HepG2 (cell line): Measurements from ENCODE around the gene CHCHD6. TPM values are rescaled to one million over a fixed set of nuclear protein-coding genes. Genes with fewer than 3 reads are reported as not detected.

ENCODE experiments used
- ATAC-seq: fragments of 200-7000 bp; cut with Tn5 transposase; 3 replicates; pipeline ENCODE4 v1.9.1; 2020; ENCODE audit warnings: mild to moderate bottlenecking, moderate library complexity
- BruUV-seq: library from RNA; stranded (reverse); fragments of 400-500 nt; replicated peaks from 2 replicates; lab custom pipeline; 2021; lab: Mats Ljungman, UMichigan
- CTCF ChIA-PET: fragments of 300-600 bp; formaldehyde crosslinking; extraction: SDS; loops from one replicate; lab custom pipeline; 2021; ENCODE audit warnings: low total read pairs, inconsistent platforms, low intra/inter-chr PET ratio; lab: Yijun Ruan, JAX
- POLR2A ChIA-PET: fragments of 350-600 bp; sonication (Branson Sonifier 250); formaldehyde crosslinking; loops from one replicate; lab custom pipeline; 2020; ENCODE audit warnings: antibody characterized with exemption, inconsistent platforms; lab: Yijun Ruan, JAX
- DNase-seq: peaks from one replicate; pipeline ENCODE4 v3.0.0-alpha.2; 2015; ENCODE audit warnings: low spot score
- FAIRE-seq: peaks from 3 replicates; lab custom pipeline; 2011; peaks lifted over from hg19 to GRCh38; lab: Jason Lieb, UNC
- H2AFZ ChIP-seq: one replicate; pipeline ENCODE4 v1.6.1; 2011; ENCODE audit warnings: low read length, inconsistent platforms
- H3K27ac ChIP-seq: fragments of 300-600 bp; 3 replicates; pipeline ENCODE4 v1.8.0; 2011; ENCODE audit warnings: mixed run types, mild to moderate bottlenecking, mixed read lengths, low read length, inconsistent platforms; ENCODE audit not compliant: insufficient read depth; ENCODE audit errors: extremely low read length
- H3K27me3 ChIP-seq, 2 experiments: fragments of 200-600 bp in 1 of 2; 2 replicates in 1 of 2; 3 replicates in 1 of 2; pipeline versions ENCODE4 v1.6.0 to v1.8.0; 2011; ENCODE audit warnings: low read length in 2 of 2, mild to moderate bottlenecking in 2 of 2, moderate library complexity in 2 of 2, inconsistent platforms in 1 of 2; ENCODE audit not compliant: insufficient read depth in 2 of 2, control insufficient read depth in 1 of 2
- H3K36me3 ChIP-seq, 2 experiments: fragments of 200-600 bp in 1 of 2; replicated peaks in 1 of 2; 2 replicates in 1 of 2; 3 replicates in 1 of 2; pipeline versions ENCODE4 v1.5.1 to v1.8.0; 2011; ENCODE audit warnings: low read length in 2 of 2, inconsistent platforms in 1 of 2; ENCODE audit not compliant: insufficient read depth in 2 of 2, control insufficient read depth in 1 of 2
- H3K4me1 ChIP-seq: 2 replicates; pipeline ENCODE4 v1.5.1; 2012; ENCODE audit warnings: low read length, inconsistent platforms; ENCODE audit not compliant: insufficient read depth
- H3K4me2 ChIP-seq: 2 replicates; pipeline ENCODE4 v1.6.0; 2011; ENCODE audit warnings: low read depth, low read length, inconsistent platforms
- H3K4me3 ChIP-seq, 3 experiments: fragments of 200-600 bp in 1 of 3; sonication (generic), shearing (Covaris generic) in 1 of 3; replicated peaks in 1 of 3; 2 replicates each; pipeline ENCODE4 v1.5.1; 2011 to 2016; ENCODE audit warnings: low read length in 3 of 3, inconsistent platforms in 2 of 3, low read depth in 2 of 3, mild to moderate bottlenecking in 2 of 3, control low read depth in 1 of 3, mixed read lengths in 1 of 3; ENCODE audit not compliant: insufficient read depth in 1 of 3
- H3K79me2 ChIP-seq: one replicate; pipeline ENCODE4 v1.6.1; 2011; ENCODE audit warnings: low read length, inconsistent platforms; ENCODE audit not compliant: insufficient read depth
- H3K9ac ChIP-seq: 2 replicates; pipeline ENCODE4 v1.6.0; 2011; ENCODE audit warnings: mild to moderate bottlenecking, low read depth, low read length, inconsistent platforms; ENCODE audit not compliant: insufficient read depth
- H3K9me3 ChIP-seq: 2 replicates; pipeline ENCODE4 v1.5.1; 2012; ENCODE audit warnings: mild to moderate bottlenecking, low read length
- H4K20me1 ChIP-seq: 2 replicates; pipeline ENCODE4 v1.6.0; 2011; ENCODE audit warnings: inconsistent platforms, mild to moderate bottlenecking, low read length, moderate library complexity; ENCODE audit not compliant: insufficient read depth
- ESRRA ChIP-seq: sonication (generic); formaldehyde crosslinking; IDR thresholded peaks from 2 replicates; pipeline ENCODE4 v1.5.1; 2020; ENCODE audit warnings: mild to moderate bottlenecking, low read depth, missing genetic modification reagents
- MLLT10 ChIP-seq: sonication (generic); formaldehyde crosslinking; IDR thresholded peaks from 2 replicates; pipeline ENCODE4 v1.4.0; 2020; ENCODE audit warnings: missing genetic modification reagents
- TCF7 ChIP-seq: sonication (generic); IDR thresholded peaks from 2 replicates; pipeline ENCODE4 v1.6.1; 2016; ENCODE audit warnings: antibody characterized with exemption, low read depth
- ZBTB14 ChIP-seq: sonication (generic); formaldehyde crosslinking; IDR thresholded peaks from 2 replicates; pipeline ENCODE4 v1.4.0; 2020; ENCODE audit warnings: missing genetic modification reagents
- ZNF430 ChIP-seq: sonication (generic); formaldehyde crosslinking; IDR thresholded peaks from 2 replicates; pipeline ENCODE4 v1.9.0; 2021; ENCODE audit warnings: mild to moderate bottlenecking, missing genetic modification reagents
- ZNF646 ChIP-seq: sonication (generic); formaldehyde crosslinking; IDR thresholded peaks from 2 replicates; pipeline ENCODE4 v1.9.0; 2021; ENCODE audit warnings: mild to moderate bottlenecking, missing genetic modification reagents
- WGBS: methylation state at CpG from one replicate; pipeline ENCODE4 v1.1.6; 2017; ENCODE audit warnings: low lambda C conversion rate; 5-methylcytosine and 5-hydroxymethylcytosine counted together
- in situ Hi-C: cut with HindIII; loops from 2 replicates; pipeline ENCODE4 v1.10.0; 2017; ENCODE audit warnings: low pct_unique_long_range_greater_than_20kb; ENCODE audit not compliant: extremely low pct_ligation_motif_present
- intact Hi-C: fragments of 100-400 bp; cut with micrococcal nuclease; formaldehyde crosslinking; loops from one replicate; pipeline ENCODE4 v1.10.0; 2022; ENCODE audit not compliant: unreplicated experiment
- polyA plus RNA-seq, 8 experiments: library from polyadenylated mRNA; depleted of rRNA in 3 of 8; stranded (reverse) in 7 of 8; unstranded in 1 of 8; fragments of >200 nt; fragmentation: Illumina TruSeq in 4 of 8; extraction: Trizol in 4 of 8; gene quantifications; 2 replicates each; pipeline versions ENCODE4 v1.2.1 to v1.2.3, GENCODE V29; 2011 to 2016; ENCODE audit warnings: low read depth in 4 of 8, missing spikeins in 1 of 8, mixed read lengths in 1 of 8; ENCODE audit not compliant: insufficient read depth in 1 of 8
- total RNA-seq, 5 experiments: library from RNA; depleted of rRNA; stranded (reverse); fragments of >200 nt; fragmentation: Illumina TruSeq; extraction: Trizol; gene quantifications; 2 replicates each; pipeline ENCODE4 v1.2.3, GENCODE V29; 2016; ENCODE audit warnings: low read depth in 1 of 5
- TF ChIP-seq, protein P1 (sequence below): sonication (generic); formaldehyde crosslinking; conservative IDR thresholded peaks from 2 replicates; pipeline ENCODE4 v1.4.0; 2020; ENCODE audit warnings: missing genetic modification reagents

The CHCHD6 gene
- total and polyA plus RNA-seq, 2 of the 13 experiments (the other 11 are each of a cell fraction or from before 2014, with no cell fraction given): 20.3 to 20.8 TPM

DNA sequence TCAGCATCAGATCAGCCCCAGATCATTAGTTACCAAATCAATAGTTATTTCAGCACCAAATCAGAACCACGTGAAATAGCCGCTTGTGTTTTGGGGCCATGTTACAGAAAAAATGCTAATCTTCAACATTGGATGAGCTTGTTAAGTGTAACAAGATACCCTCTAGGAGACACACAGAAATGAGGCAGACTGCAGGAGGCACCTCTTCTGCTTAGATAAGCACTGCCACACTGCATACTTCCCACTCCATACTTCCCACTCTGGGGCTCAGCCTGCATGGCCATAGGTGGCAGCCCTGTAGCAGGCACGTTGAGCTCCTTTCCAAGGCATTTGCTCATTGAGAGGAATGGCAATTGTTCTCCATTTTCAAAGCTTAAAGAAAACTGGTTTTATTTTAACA is 73.3 kb downstream of the CHCHD6 start (continued):
- TF ChIP-seq ZNF646 (no peak), MLLT10 (CRISPR knock-in tag) (no peak), ZBTB14 (no peak), ESRRA (no peak), ZNF430 (CRISPR knock-in tag) (no peak)
- TF ChIP-seq, all 625 proteins: peak for 0

DNA sequence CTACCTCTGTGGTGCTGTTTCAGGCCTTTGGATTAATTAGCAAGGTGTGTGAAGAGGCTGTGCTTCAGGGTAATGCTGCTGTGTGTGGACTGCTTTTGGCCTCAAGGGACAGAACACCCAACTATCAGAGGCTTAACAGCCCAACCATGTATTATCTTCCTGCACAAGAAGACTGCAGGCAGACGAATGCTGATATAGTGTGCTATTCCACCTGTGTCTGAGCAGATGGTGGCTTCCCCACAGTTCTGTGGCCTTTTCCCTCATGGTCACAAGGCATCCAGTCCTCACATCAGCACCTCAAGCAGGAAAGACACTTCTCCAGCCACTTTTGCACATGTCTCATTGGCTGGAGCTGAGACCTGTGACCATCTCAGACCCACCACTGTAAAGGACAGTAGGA is 76.6 kb downstream of the CHCHD6 start:
- Histone ChIP-seq H4K20me1 (no peaks in the 10 kb centered on the region), H3K4me3 (no peak overlapping the region), H3K4me2 (no peak overlapping the region), H3K9me3 (no peaks in the 10 kb centered on the region), H3K36me3 (no peaks in the 10 kb centered on the region; a peak in 2 of 5 replicates), H3K27me3 (no peaks in the 10 kb centered on the region; a peak in 1 of 5 replicates), H3K27ac (no peak overlapping the region), H2AFZ (no peak overlapping the region), H3K9ac (no peak overlapping the region), H3K4me1 (no peaks in the 10 kb centered on the region), H3K79me2 (no peaks in the 10 kb centered on the region)
- ATAC-seq: no peak
- FAIRE-seq: no peak
- intact Hi-C loops (no loop called here), in situ Hi-C loops (no loop called here)
- no peak for DNase-seq
- TF ChIP-seq, protein P1, sequence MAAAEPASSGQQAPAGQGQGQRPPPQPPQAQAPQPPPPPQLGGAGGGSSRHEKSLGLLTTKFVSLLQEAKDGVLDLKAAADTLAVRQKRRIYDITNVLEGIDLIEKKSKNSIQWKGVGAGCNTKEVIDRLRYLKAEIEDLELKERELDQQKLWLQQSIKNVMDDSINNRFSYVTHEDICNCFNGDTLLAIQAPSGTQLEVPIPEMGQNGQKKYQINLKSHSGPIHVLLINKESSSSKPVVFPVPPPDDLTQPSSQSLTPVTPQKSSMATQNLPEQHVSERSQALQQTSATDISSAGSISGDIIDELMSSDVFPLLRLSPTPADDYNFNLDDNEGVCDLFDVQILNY: no peak
- TF ChIP-seq TCF7: no peak
- no TSS peak for BruUV-seq
- no CpG with 5 or more reads among the region's 1 CpG for WGBS
- CTCF ChIA-PET: no interaction called here
- POLR2A ChIA-PET: no interaction called here
